Measurements from ENCODE around the gene TMEM192.
A peak's percentile ranks its signal among the peaks of the same experiment; 100 is the strongest.
"Not testable (repeated sequence)": the region's sequence is repeated elsewhere in the genome, so short reads cannot be mapped to it uniquely, and the experiment has no call there.

Gene TMEM192

GRCh38 chr4:165048170-165048569 is 64.5 kb downstream of the TMEM192 start:
- no peak for TF ChIP-seq CTCF (IDR thresholded peaks at IDR 0.05; ENCODE audit: low read length, missing control alignments)
- H3K4me3 ChIP-seq (replicated peaks; ENCODE audit: low read depth, low read length): no peak overlapping the region
- no peak for DNase-seq (ENCODE audit: low read depth)

GRCh38 chr4:165031436-165032211 is 81.0 kb downstream of the TMEM192 start, which contains the start of gene TRIM60:
Gene TRIM60, plus strand, starts transcription at chr4:165031999. Its CDS starts 8,074 bp downstream, at chr4:165040073.
- TF ChIP-seq CTCF (IDR thresholded peaks at IDR 0.05; ENCODE audit: low read length, missing control alignments): no peak
- no peak for DNase-seq (ENCODE audit: low read depth)
- no peak within 1 kb of the TSS for H3K4me3 ChIP-seq (replicated peaks; ENCODE audit: low read depth, low read length)

- TF ChIP-seq CTCF (IDR thresholded peaks at IDR 0.05; ENCODE audit: low read length, missing control alignments): no peak
- DNase-seq (ENCODE audit: low read depth): peak; percentile 9
- H3K4me3 ChIP-seq (replicated peaks; ENCODE audit: low read depth, low read length): no peak overlapping the region
Measured at GRCh38 chr4:165027762-165028402, 84.8 kb downstream of the TMEM192 start.

- DNase-seq (ENCODE audit: low read depth); H3K4me3 ChIP-seq (replicated peaks; ENCODE audit: low read depth, low read length): not testable (repeated sequence)
Measured at GRCh38 chr4:165025782-165026181, 86.9 kb downstream of the TMEM192 start.

Data from fibroblast of pulmonary artery (primary cell).